GM18499 (cell line): ENCODE data around the gene CASZ1.

Source experiments
- ATAC-seq: cut with Tn5 transposase; IDR thresholded peaks from one replicate; pipeline ENCODE4 v1.9.1; 2021; ENCODE audit warnings: moderate number of reproducible peaks; ENCODE audit not compliant: insufficient read depth, unreplicated experiment

Gene CASZ1

DNA sequence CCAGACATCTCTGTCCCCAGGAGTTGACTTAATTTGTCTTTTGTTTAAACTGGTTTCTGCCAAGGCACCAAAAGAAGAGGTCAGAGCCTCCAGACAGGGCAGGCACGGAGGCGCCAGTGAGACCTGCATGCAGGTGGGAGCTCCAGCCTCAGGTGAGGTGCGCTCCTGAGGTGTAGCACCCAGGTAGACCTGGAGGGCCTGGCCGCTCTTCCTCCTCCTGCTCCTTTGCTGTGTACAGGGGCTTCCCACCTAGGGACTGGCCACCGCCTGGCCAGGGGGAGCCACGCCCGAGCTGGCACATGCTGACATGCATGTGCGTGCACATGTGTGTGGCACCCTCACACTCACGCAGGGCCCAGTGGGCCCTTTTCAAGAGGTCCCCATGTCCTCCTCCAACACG lies 163.0 kb downstream of the CASZ1 start:
- ATAC-seq, result no peak

DNA sequence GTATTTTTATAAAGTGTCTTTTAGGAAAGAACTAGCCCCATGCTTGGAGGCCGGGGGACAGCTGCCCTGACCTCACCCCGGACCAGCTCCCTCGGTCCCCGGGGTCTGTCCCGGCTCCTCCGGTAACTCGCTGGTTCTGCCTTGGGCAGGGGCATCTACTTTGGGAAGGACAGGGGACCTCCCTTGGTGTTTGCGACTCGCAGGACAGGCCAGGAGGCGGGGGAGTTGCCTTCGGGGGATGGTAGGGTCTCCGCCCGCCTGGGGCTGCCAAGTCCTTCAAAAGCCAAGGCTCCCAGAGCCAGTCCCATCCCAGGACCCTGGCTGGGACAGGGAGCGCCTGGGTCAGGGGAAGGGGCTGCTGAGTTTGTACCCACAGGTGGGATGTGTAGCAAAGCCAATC lies 163.8 kb downstream of the CASZ1 start:
- no peak for ATAC-seq

DNA sequence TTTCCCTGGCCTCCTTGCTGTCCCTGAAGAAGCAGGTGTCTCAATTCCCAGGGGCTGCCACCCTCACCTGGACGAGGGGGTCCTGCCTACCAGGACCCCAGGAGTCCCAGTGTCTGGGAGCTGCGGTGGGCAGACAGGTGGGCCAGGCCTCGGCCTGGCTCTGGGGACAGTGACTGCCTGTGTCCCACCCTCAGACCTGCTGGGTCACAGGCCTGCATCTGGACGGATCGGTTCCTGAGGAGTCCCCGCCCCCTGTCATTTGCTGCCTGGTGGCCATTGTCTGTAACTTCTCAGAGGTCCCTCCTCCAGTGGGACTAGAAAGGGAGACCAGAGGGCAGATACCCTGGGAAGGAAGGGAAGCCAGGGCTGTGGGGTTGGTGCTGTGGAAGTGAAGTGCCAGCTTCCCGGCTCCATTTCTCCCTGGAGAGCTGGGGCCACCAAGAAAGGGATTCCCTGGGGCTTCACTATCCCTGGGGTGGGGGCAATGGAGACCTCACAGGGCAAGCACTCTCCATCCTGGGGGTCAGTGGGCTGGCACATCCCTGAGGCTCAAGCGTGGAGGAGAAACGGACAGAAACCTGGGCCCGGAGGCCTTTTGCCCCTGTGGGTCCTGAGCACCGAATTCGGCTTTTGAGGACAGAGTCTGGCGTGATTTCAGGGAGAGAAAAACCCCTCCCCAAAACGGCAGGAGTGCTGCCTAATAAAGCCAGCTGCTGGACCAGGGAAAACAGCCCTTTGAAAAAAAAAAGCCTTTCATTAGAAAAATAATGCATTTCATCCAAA lies 164.4 kb downstream of the CASZ1 start:
- no peak for ATAC-seq

DNA sequence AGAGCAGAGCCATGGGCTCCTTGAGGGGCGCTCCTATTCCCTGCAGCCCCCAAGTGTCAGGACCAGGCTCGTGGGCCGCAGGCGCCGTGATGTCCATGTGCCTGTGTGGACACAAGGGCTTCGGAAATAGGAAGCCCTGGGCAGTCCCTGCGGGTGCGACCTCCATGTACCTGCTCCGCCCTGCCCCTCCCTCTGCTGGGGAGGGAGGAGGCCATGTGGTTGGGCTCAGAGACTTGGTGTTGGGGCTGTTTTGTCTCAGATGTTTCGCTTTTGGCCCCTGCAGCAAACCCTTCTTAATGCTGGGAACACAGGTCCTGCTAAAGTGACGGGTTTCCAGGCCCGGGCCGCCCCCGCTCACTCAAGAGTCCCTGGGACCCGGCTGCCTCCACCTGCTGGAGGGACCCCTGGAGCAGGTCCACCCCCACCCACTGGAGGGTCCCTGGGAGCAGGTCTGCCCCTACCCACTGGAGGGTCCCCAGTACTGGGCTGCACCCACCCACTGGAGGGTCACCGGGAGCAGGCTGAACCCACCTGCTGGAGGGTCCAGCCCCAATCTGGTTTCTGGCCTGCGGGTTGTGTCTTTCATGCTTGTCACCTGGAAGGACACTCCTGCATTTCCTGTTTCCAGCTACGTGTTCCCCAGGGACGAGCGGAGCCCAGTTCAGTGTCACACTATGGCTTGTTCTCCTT lies 165.2 kb downstream of the CASZ1 start:
- no peak for ATAC-seq

GRCh38 chr1:10630661-10631120 lies 165.8 kb downstream of the CASZ1 start:
- no peak for ATAC-seq

DNA sequence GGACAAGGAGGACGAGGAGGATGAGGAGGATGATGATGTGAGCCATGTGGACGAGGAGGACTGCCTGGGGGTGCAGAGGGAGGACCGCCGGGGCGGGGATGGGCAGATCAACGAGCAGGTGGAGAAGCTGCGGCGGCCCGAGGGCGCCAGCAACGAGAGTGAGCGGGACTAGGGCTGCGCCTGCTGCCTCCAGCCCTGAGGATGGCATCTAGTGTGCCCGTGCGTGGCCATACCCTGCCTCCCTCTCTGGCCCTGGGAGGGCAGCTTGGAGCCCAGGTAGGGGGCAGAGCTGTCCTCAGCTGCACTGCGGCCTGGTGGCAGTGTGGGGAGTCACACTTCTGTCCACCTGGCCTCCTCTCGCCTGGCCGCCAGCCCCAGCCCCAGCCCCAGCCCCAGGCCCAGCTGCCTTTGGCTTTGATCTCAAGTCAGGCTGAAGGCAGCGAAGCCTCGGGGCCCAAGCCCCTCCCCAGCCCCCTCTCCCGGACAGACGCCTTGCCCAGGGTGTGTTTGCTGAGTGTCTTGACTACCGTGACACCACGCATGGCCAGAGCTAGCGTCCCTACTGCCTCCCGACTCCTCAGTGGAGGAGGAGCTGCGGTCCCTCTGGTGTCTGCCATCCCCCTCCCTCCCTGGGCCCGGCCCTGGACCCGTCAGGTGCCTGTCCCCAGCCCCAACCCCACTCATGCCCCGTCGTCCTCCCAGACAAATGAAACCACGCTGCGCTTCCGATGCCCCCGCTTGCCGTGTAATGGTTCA lies 166.5 kb downstream of the CASZ1 start:
- ATAC-seq, result no peak

- no peak for ATAC-seq
These were observed 167.2 kb downstream of the CASZ1 start for GRCh38 chr1:10629091-10629815.

DNA sequence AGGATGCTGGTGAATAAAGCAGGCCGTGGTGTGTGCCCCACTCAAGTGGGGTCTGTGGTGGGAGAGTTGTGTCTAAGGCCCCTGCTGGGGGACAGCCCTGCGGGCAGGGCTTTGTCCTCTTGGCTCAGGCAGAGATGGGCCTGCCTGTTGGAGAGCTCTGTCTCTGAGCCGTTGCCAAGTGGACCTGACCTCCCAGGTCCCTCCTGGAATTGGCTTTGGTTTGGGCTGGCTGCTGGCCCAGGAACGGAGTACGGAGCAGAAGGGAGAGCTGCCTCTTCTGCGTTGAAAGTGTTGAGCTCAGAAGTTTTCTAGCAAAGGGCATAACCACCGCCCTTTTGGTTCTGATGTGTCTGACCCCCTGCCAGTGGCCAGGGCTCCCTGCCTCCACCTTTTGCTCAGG lies 167.8 kb downstream of the CASZ1 start:
- ATAC-seq, result no peak

DNA sequence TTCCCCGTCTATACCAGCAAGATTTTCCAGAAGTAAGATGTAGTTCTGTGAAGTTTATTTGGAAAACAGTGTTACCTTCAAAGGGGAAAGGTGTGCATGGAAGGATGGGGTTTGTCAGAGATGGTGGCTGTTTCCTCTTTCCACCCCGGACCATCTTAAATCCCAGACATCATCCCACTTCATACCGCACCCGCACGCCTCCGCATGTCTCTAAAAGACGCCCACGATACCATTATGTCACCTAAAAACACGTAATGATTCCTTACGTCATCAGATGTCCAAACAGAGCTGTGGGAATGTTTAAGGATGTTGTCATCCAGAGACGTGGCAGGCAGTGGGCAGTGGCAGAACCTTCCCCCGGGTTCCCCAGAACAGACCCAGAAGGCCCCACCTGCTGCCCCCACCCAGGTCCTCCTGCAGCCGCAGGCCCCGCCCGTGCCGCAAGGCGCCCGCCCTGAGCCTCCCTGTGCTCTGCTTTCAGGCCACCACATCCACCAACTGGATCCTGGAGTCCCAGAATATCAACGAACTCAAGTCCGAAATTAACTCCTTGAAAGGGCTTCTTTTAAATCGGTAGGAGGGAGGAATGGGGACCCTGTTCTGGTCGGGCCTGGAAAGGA lies 169.5 kb downstream of the CASZ1 start:
- no peak for ATAC-seq

DNA sequence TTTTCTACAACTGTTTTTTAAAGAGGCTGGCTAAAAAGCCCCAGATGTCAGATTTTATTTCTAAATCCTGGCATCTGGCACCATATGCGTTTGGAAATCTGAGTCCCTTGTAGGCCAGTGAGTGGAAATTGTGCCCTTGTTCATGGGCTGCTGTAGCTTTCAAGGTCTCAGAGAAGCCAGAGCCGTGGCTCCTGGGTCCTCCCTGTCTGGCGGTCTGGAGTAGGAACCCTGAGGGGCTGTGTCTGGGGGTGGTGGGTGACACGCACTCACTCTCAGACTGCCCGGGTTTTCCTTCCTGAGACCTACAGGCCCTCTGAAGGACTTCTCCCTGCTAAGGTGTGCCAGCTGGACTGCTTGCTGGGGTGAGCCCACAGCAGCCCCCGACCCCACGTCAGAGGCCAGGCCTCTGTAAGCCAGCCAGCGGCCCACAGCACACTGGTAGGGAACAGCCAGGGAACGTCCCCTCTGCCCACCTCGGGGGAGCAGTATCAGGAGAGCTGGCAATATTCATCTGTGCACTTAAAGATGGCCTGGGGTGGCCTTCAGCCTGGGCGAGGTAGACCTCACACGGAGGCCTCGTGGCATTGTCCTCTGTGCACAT lies 170.2 kb downstream of the CASZ1 start:
- ATAC-seq, result no peak

- no peak for ATAC-seq
These were observed 170.9 kb downstream of the CASZ1 start for GRCh38 chr1:10625554-10625953.

DNA sequence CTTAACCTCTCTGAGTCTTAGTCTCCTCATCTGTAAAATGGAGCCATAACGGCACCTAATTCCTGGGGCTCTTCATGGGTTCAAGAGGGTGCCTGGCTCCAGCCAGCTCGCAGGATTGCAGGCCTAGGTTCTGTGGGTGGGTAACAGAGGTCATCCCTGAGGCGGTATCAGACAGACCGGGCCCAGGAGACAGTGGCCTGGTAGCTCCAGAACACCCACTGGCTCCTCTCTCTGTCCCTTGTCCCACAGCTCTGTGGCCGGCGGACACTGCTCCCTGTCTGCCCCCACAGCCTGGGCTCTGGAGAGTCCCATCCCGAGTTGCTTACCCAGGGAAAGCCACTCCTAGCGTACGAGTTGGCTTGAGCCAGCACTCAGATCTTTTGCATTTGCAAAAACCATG lies 171.4 kb downstream of the CASZ1 start:
- ATAC-seq, result no peak

GRCh38 chr1:10624256-10625050 lies 172.0 kb downstream of the CASZ1 start:
- no peak for ATAC-seq

DNA sequence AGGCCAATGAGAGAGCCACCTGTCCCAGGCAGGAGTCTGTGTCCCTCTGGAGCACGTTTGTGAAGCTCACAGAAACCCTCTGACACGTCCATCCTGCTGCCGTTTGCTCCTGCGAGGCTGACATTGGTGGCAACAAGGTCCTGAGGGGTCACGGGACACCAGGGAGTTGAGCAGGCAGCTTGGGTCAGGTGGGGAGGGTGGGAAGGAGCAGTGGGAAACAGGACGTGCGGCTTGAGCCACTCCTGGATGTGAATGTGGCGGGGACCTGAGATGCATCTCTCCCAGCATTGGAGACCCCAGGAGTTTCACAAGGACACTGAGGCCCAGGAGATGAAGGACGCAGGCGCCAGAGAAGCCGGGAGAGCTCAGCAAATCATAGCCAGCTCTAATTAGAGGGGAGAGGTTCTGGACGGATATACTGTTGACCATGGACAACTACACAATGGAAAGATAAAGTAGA lies 172.7 kb downstream of the CASZ1 start:
- ATAC-seq, result no peak

GRCh38 chr1:10622910-10623685 lies 173.3 kb downstream of the CASZ1 start:
- no peak for ATAC-seq

GRCh38 chr1:10621906-10622305 lies 174.5 kb downstream of the CASZ1 start:
- ATAC-seq, result no peak

- no peak for ATAC-seq
These were observed 175.7 kb downstream of the CASZ1 start for GRCh38 chr1:10620776-10621175.
